Renal cortical epithelial cell (primary cell): ENCODE results near the gene BCAS4. TPM values are rescaled to one million over a fixed set of nuclear protein-coding genes. Genes with fewer than 3 reads are reported as not detected.
A peak's percentile ranks its signal among the peaks of the same experiment; 100 is the strongest.
"Not testable (repeated sequence)": the region's sequence is repeated elsewhere in the genome, so short reads cannot be mapped to it uniquely, and the experiment has no call there.

ENCODE experiments used
- DNase-seq: peaks from one replicate; pipeline ENCODE4 v3.0.0-alpha.2; 2011; ENCODE audit warnings: low read depth
- total RNA-seq: library from RNA; depleted of rRNA; stranded (reverse); fragments of >200 nt; gene quantifications from 2 replicates; pipeline ENCODE4 v1.2.3, GENCODE V29; 2014

BCAS4 gene
- total RNA-seq, 1 donor from 2014 or later, result 5.7 TPM

- DNase-seq, result not testable (repeated sequence)
These were observed 23.3 kb upstream of the BCAS4 start for GRCh38 chr20:50771419-50772080.

- no peak for DNase-seq
These were observed 22.3 kb upstream of the BCAS4 start for GRCh38 chr20:50772420-50773185.

- no peak for DNase-seq
These were observed 20.3 kb upstream of the BCAS4 start for GRCh38 chr20:50774515-50774914.

- no peak for DNase-seq
These were observed 18.6 kb upstream of the BCAS4 start for GRCh38 chr20:50776122-50776817.

GRCh38 chr20:50777373-50777772 is 17.5 kb upstream of the BCAS4 start:
- DNase-seq, result no peak

GRCh38 chr20:50778994-50779393 is 15.9 kb upstream of the BCAS4 start:
- DNase-seq, result not testable (repeated sequence)

GRCh38 chr20:50783390-50783789 is 11.5 kb upstream of the BCAS4 start:
- DNase-seq, result no peak

DNA sequence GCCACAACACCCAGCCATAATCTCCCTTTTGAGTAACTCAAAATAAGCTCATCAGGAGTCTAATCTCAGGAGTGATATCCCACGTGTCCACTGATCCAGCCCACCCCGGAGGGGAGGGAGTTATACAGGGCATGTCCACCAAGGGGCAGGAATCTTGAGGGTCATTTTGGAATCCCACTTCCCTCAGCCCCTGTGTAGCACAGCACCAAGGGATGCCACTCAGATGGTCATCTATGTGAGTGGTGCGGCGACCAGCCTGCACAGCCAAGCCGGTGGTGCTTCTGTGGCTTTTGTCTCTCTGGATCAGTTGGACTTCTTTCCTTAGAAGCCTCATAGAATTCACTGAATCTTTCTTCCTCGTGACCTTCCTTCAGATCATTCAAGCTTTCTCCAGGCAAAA is 11.0 kb upstream of the BCAS4 start:
- DNase-seq, result no peak

DNA sequence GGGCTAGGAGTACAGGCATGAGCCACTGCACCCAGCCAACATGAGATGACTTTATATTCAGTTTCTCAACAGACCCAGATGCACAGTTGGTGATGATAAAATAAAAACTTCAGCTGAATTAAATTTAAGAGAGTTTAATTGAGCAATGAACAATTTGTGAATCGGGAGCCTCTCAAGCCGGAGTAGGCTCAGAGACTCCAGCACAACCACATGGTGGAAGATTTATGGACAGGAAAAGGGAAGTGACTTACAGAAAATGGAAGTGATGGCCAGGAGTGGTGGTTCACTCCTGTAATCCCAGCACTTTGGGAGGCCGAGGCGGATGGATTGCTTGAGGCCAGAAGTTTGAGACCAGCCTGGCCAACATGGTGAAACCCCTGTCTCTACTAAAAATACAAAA is 10.4 kb upstream of the BCAS4 start:
- no peak for DNase-seq

DNA sequence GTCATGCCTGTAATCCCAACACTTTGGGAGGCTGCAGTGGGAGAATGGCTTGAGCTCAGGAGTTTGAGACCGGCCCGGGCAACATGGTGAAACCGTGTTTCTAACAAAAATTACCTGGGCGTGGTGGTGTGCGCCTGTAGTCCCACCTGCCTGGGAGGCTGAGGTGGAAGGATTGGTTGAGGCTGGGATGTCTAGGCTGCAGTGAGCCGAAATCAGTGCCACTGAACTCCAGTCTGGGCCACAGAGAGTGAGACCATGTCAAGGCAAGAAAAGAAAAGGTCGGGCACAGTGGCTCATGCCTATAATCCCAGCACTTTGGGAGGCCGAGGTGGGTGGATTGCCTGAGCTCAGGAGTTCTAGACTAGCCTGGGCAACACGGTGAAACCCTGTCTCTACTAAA is 8.2 kb upstream of the BCAS4 start:
- no peak for DNase-seq

DNA sequence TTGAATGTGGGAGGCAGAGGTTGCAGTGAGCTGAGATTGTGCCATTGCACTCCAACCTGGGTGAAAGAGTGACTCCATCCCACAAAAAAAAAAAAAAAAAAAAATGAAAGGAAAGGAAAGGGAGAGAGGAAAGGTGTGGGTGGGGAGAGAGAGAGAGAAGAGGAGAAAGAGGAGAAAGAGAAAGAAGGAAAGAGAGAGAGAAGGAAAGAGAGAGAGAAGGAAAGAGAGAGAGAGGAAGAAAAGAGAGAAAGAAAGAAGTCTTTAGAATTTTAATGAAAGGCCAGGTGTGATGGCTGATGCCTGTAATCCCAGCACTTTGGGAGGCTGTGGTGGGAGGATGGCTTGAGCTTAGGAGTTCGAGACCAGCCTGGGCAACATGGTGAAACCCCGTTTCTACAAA is 7.7 kb upstream of the BCAS4 start:
- DNase-seq, result no peak

GRCh38 chr20:50788045-50788991 is 6.5 kb upstream of the BCAS4 start:
- DNase-seq, result peak; percentile 74

- no peak for DNase-seq
These were observed 4.8 kb upstream of the BCAS4 start for GRCh38 chr20:50789968-50790650.

- DNase-seq, result peak; percentile 70
These were observed 4.1 kb upstream of the BCAS4 start for GRCh38 chr20:50790651-50791277.

DNA sequence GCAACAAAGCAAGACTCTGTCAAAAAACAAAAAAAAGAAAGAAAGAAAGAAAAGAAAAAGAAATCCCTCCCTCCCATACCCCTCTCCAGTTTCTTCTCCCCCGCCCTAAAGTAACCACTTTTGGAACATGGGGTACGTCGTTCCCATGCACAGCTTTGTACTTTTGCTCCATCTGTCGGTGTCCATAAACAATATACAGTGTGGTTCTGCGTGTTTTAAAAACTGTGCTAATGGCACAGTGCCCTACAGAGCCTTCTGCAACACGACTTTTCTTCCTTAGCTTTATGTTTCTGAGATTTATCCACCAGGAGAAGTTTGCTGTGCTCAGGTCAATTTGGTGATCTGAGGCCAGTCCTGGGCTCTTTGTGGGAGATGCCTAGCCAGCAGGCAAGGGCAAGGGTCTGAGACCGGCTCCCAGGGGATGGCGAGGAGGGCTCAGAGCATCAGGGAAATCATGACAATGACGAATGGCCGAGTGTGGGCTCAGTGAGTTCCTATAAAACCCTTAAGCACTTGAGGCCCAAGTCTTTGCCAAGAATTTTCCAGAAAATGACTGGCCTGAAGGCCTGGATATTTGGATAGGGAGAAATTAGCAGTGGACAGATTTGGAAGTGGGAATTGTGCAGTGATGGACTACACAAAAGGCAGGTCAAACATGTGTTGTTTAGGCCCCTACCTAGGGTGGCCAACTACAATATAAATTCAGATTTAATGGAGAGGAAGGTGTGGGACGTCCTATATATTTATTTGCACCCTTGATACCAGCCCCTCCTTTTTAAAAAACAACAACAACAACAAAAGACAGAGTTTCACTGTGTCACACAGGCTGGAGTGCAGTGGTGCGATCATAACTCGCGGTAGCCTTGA is 1.9 kb upstream of the BCAS4 start:
- no peak for DNase-seq

DNA sequence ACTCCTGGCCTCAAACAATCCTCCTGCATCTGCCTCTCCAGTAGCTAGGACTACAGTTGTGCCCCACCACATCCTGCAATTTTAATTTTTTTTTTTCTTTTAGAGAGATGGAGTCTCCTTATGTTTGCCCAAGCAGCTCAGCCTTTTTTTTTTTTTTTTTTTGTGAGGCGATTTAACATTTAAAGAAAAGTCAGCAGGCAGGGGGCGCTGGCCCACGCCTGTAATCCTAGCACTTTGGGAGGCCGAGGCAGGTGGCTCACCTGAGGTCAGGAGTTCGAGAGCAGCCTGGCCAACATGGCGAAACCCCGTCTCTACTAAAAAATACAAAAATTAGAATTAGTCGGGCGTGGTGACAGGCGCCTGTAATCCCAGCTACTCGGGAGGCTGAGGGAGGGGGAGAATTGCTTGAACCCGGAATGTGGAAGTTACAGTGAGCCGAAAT is 1.3 kb upstream of the BCAS4 start:
- not testable (repeated sequence) for DNase-seq

- DNase-seq, result no peak
These were observed 548 bp upstream of the BCAS4 start for GRCh38 chr20:50794181-50794845.

DNA sequence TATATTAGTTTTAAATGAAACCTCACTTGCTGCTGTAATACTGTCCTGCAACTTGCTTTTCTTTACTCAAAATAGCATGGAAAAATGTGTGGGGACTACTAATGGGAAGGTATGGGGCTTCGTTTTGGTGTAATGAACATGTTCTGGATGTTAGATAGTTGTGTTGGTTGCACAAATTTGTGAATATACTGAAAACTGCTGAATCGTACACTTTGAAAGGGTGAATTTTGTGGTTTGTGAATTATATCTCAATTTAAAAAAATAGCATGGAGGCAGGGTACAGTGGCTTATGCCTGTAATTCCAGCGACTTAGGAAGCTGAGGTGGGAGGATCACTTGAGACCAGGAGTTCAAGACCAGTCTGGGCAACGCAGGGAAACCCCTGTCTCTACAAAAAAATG is 2.3 kb downstream of the BCAS4 start:
- no peak for DNase-seq

- DNase-seq, result no peak
These were observed 3.8 kb downstream of the BCAS4 start for GRCh38 chr20:50798650-50799049.
